HL-60 (cell line): ENCODE data around the gene EXOSC6.

ENCODE experiments used
- CTCF ChIP-seq: IDR thresholded peaks from one replicate; pipeline ENCODE4 v1.5.1; 2011; ENCODE audit warnings: low read length, control low read depth, inconsistent platforms; ENCODE audit not compliant: insufficient read depth
- POLR2AphosphoS5 ChIP-seq: IDR thresholded peaks from 2 replicates; pipeline ENCODE4 v1.6.1; 2012; ENCODE audit warnings: low read depth

- TF ChIP-seq CTCF (no peak), POLR2AphosphoS5 (no peak)
These were observed 6.3 kb upstream of the EXOSC6 start for GRCh38 chr16:70258065-70258464.
